HepG2 (cell line): ENCODE data around the gene DMAC2L. TPM values are rescaled to one million over a fixed set of nuclear protein-coding genes. Genes with fewer than 3 reads are reported as not detected.
A peak's percentile ranks its signal among the peaks of the same experiment; 100 is the strongest.

ENCODE experiments used
- ATAC-seq: fragments of 200-7000 bp; cut with Tn5 transposase; 3 replicates; pipeline ENCODE4 v1.9.1; 2020; ENCODE audit warnings: mild to moderate bottlenecking, moderate library complexity
- BruUV-seq: library from RNA; stranded (reverse); fragments of 400-500 nt; replicated peaks from 2 replicates; lab custom pipeline; 2021; lab: Mats Ljungman, UMichigan
- CTCF ChIA-PET: fragments of 300-600 bp; formaldehyde crosslinking; extraction: SDS; loops from one replicate; lab custom pipeline; 2021; ENCODE audit warnings: low total read pairs, inconsistent platforms, low intra/inter-chr PET ratio; lab: Yijun Ruan, JAX
- POLR2A ChIA-PET: fragments of 350-600 bp; sonication (Branson Sonifier 250); formaldehyde crosslinking; loops from one replicate; lab custom pipeline; 2020; ENCODE audit warnings: antibody characterized with exemption, inconsistent platforms; lab: Yijun Ruan, JAX
- DNase-seq: peaks from one replicate; pipeline ENCODE4 v3.0.0-alpha.2; 2015; ENCODE audit warnings: low spot score
- FAIRE-seq: peaks from 3 replicates; lab custom pipeline; 2011; peaks lifted over from hg19 to GRCh38; lab: Jason Lieb, UNC
- H2AFZ ChIP-seq: one replicate; pipeline ENCODE4 v1.6.1; 2011; ENCODE audit warnings: low read length, inconsistent platforms
- H3K27ac ChIP-seq: fragments of 300-600 bp; 3 replicates; pipeline ENCODE4 v1.8.0; 2011; ENCODE audit warnings: mixed run types, mild to moderate bottlenecking, mixed read lengths, low read length, inconsistent platforms; ENCODE audit not compliant: insufficient read depth; ENCODE audit errors: extremely low read length
- H3K27me3 ChIP-seq, 2 experiments: fragments of 200-600 bp in 1 of 2; 2 replicates in 1 of 2; 3 replicates in 1 of 2; pipeline versions ENCODE4 v1.6.0 to v1.8.0; 2011; ENCODE audit warnings: low read length in 2 of 2, mild to moderate bottlenecking in 2 of 2, moderate library complexity in 2 of 2, inconsistent platforms in 1 of 2; ENCODE audit not compliant: insufficient read depth in 2 of 2, control insufficient read depth in 1 of 2
- H3K36me3 ChIP-seq, 2 experiments: fragments of 200-600 bp in 1 of 2; replicated peaks in 1 of 2; 2 replicates in 1 of 2; 3 replicates in 1 of 2; pipeline versions ENCODE4 v1.5.1 to v1.8.0; 2011; ENCODE audit warnings: low read length in 2 of 2, inconsistent platforms in 1 of 2; ENCODE audit not compliant: insufficient read depth in 2 of 2, control insufficient read depth in 1 of 2
- H3K4me1 ChIP-seq: 2 replicates; pipeline ENCODE4 v1.5.1; 2012; ENCODE audit warnings: low read length, inconsistent platforms; ENCODE audit not compliant: insufficient read depth
- H3K4me2 ChIP-seq: 2 replicates; pipeline ENCODE4 v1.6.0; 2011; ENCODE audit warnings: low read depth, low read length, inconsistent platforms
- H3K4me3 ChIP-seq, 3 experiments: fragments of 200-600 bp in 1 of 3; sonication (generic), shearing (Covaris generic) in 1 of 3; replicated peaks in 1 of 3; 2 replicates each; pipeline ENCODE4 v1.5.1; 2011 to 2016; ENCODE audit warnings: low read length in 3 of 3, inconsistent platforms in 2 of 3, low read depth in 2 of 3, mild to moderate bottlenecking in 2 of 3, control low read depth in 1 of 3, mixed read lengths in 1 of 3; ENCODE audit not compliant: insufficient read depth in 1 of 3
- H3K79me2 ChIP-seq: one replicate; pipeline ENCODE4 v1.6.1; 2011; ENCODE audit warnings: low read length, inconsistent platforms; ENCODE audit not compliant: insufficient read depth
- H3K9ac ChIP-seq: 2 replicates; pipeline ENCODE4 v1.6.0; 2011; ENCODE audit warnings: mild to moderate bottlenecking, low read depth, low read length, inconsistent platforms; ENCODE audit not compliant: insufficient read depth
- H3K9me3 ChIP-seq: 2 replicates; pipeline ENCODE4 v1.5.1; 2012; ENCODE audit warnings: mild to moderate bottlenecking, low read length
- H4K20me1 ChIP-seq: 2 replicates; pipeline ENCODE4 v1.6.0; 2011; ENCODE audit warnings: inconsistent platforms, mild to moderate bottlenecking, low read length, moderate library complexity; ENCODE audit not compliant: insufficient read depth
- CREM ChIP-seq, 2 experiments: sonication (generic) in 1 of 2; formaldehyde crosslinking in 1 of 2; IDR thresholded peaks; 2 replicates each; pipeline versions ENCODE4 v1.4.0 to v1.6.1; 2016 to 2020; ENCODE audit warnings: antibody characterized with exemption in 1 of 2, mild to moderate bottlenecking in 1 of 2, missing genetic modification reagents in 1 of 2
- MIXL1 ChIP-seq: IDR thresholded peaks from 2 replicates; pipeline ENCODE4 v1.6.1; 2016
- NFYC ChIP-seq: IDR thresholded peaks from 2 replicates; pipeline ENCODE4 v1.6.1; 2016; ENCODE audit warnings: missing genetic modification reagents, missing compliant biosample characterization
- PHB2 ChIP-seq: fragments of 450-650 bp; IDR thresholded peaks from 2 replicates; pipeline ENCODE4 v1.6.1; 2018; ENCODE audit not compliant: partially characterized antibody
- RXRA ChIP-seq: sonication (generic); formaldehyde crosslinking; IDR thresholded peaks from 2 replicates; pipeline ENCODE4 v1.5.1; 2020; ENCODE audit warnings: missing genetic modification reagents
- SRSF4 ChIP-seq: fragments of 200-400 bp; formaldehyde crosslinking; IDR thresholded peaks from one replicate; pipeline ENCODE4 v1.6.1; 2018; ENCODE audit warnings: mild to moderate bottlenecking, low read depth, low read length, moderate library complexity; ENCODE audit not compliant: poor library complexity, severe bottlenecking
- TSC22D2 ChIP-seq: sonication (generic); formaldehyde crosslinking; IDR thresholded peaks from 2 replicates; pipeline ENCODE4 v1.5.1; 2020; ENCODE audit warnings: missing genetic modification reagents, mild to moderate bottlenecking, borderline replicate concordance
- ZNF10 ChIP-seq: sonication (generic); formaldehyde crosslinking; IDR thresholded peaks from 2 replicates; pipeline ENCODE4 v1.4.0; 2020; ENCODE audit warnings: mild to moderate bottlenecking, low read depth, missing genetic modification reagents, borderline replicate concordance
- ZNF556 ChIP-seq: sonication (generic); formaldehyde crosslinking; IDR thresholded peaks from 2 replicates; pipeline ENCODE4 v1.4.0; 2020; ENCODE audit warnings: mild to moderate bottlenecking, missing genetic modification reagents, borderline replicate concordance
- ZNF605 ChIP-seq: sonication (generic); formaldehyde crosslinking; IDR thresholded peaks from 2 replicates; pipeline ENCODE4 v1.8.0; 2022; ENCODE audit warnings: mild to moderate bottlenecking, missing genetic modification reagents
- ZNF772 ChIP-seq: sonication (generic); formaldehyde crosslinking; IDR thresholded peaks from 2 replicates; pipeline ENCODE4 v1.5.0; 2020; ENCODE audit warnings: mild to moderate bottlenecking, missing genetic modification reagents
- WGBS: methylation state at CpG from one replicate; pipeline ENCODE4 v1.1.6; 2017; ENCODE audit warnings: low lambda C conversion rate; 5-methylcytosine and 5-hydroxymethylcytosine counted together
- in situ Hi-C: cut with HindIII; loops from 2 replicates; pipeline ENCODE4 v1.10.0; 2017; ENCODE audit warnings: low pct_unique_long_range_greater_than_20kb; ENCODE audit not compliant: extremely low pct_ligation_motif_present
- intact Hi-C: fragments of 100-400 bp; cut with micrococcal nuclease; formaldehyde crosslinking; loops from one replicate; pipeline ENCODE4 v1.10.0; 2022; ENCODE audit not compliant: unreplicated experiment
- polyA plus RNA-seq, 8 experiments: library from polyadenylated mRNA; depleted of rRNA in 3 of 8; stranded (reverse) in 7 of 8; unstranded in 1 of 8; fragments of >200 nt; fragmentation: Illumina TruSeq in 4 of 8; extraction: Trizol in 4 of 8; gene quantifications; 2 replicates each; pipeline versions ENCODE4 v1.2.1 to v1.2.3, GENCODE V29; 2011 to 2016; ENCODE audit warnings: low read depth in 4 of 8, missing spikeins in 1 of 8, mixed read lengths in 1 of 8; ENCODE audit not compliant: insufficient read depth in 1 of 8
- total RNA-seq, 5 experiments: library from RNA; depleted of rRNA; stranded (reverse); fragments of >200 nt; fragmentation: Illumina TruSeq; extraction: Trizol; gene quantifications; 2 replicates each; pipeline ENCODE4 v1.2.3, GENCODE V29; 2016; ENCODE audit warnings: low read depth in 1 of 5
- TF ChIP-seq, protein P1 (sequence below): sonication (generic); formaldehyde crosslinking; IDR thresholded peaks from 2 replicates; pipeline ENCODE4 v1.8.1; 2023; ENCODE audit warnings: mild to moderate bottlenecking, missing genetic modification reagents, borderline replicate concordance
- TF ChIP-seq, protein P2 (sequence below): sonication (generic); formaldehyde crosslinking; IDR thresholded peaks from 2 replicates; pipeline ENCODE4 v1.4.0; 2020; ENCODE audit warnings: missing genetic modification reagents
- TF ChIP-seq, protein P3 (sequence below): IDR thresholded peaks from 2 replicates; pipeline ENCODE4 v1.6.1; 2018; ENCODE audit warnings: missing genetic modification reagents

DMAC2L gene
- total and polyA plus RNA-seq, 2 of the 13 experiments (the other 11 are each of a cell fraction or from before 2014, with no cell fraction given): 19.4 to 23.2 TPM

DNA sequence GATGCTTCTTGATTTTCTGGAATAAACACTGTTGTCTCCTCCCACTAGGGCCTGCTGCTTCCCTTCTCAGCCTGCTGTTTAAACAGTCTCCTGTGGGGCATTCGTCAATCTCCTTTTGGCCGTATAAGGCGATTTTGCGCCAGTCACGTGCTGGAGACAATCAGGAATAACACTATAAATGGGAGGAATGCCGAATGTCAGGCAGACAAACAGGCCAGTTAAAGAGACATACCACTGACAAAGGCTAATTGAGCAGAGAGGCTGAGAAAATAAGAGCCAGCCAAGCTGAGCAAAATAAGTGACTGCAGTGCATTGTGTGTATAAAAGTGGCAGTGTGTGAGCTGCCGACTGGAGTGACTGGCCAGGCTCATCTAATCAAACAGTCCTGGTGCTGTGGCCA, 23.3 kb downstream of the DMAC2L start:
- in situ Hi-C loops: no loop called here
- Histone ChIP-seq H3K36me3 (peaks cover 2 to 11% of the 10 kb centered on the region in 2 experiments; a peak in 1 of 5 replicates), H3K4me2 (no peak overlapping the region), H3K9ac (no peak overlapping the region), H3K79me2 (no peaks in the 10 kb centered on the region), H3K27ac (no peak overlapping the region), H4K20me1 (no peaks in the 10 kb centered on the region), H3K4me3 (no peak overlapping the region)
- intact Hi-C loops: no loop called here
- CTCF ChIA-PET: no interaction called here
- 69% methylated on average over 7 of the region's 7 CpGs for WGBS
- BruUV-seq: no TSS peak
- TF ChIP-seq PHB2: no peak
- TF ChIP-seq, protein P1, sequence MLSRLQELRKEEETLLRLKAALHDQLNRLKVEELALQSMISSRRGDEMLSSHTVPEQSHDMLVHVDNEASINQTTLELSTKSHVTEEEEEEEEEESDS (CRISPR knock-in tag): no peak
- TF ChIP-seq RXRA (CRISPR knock-in tag): no peak
- no peak for TF ChIP-seq ZNF772 (CRISPR knock-in tag)
- no peak for TF ChIP-seq NFYC (CRISPR knock-in tag)
- TF ChIP-seq ZNF605 (CRISPR knock-in tag): no peak
- TF ChIP-seq SRSF4: no peak
- TF ChIP-seq, protein P2, sequence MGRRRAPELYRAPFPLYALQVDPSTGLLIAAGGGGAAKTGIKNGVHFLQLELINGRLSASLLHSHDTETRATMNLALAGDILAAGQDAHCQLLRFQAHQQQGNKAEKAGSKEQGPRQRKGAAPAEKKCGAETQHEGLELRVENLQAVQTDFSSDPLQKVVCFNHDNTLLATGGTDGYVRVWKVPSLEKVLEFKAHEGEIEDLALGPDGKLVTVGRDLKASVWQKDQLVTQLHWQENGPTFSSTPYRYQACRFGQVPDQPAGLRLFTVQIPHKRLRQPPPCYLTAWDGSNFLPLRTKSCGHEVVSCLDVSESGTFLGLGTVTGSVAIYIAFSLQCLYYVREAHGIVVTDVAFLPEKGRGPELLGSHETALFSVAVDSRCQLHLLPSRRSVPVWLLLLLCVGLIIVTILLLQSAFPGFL: no peak
- TF ChIP-seq, protein P3, sequence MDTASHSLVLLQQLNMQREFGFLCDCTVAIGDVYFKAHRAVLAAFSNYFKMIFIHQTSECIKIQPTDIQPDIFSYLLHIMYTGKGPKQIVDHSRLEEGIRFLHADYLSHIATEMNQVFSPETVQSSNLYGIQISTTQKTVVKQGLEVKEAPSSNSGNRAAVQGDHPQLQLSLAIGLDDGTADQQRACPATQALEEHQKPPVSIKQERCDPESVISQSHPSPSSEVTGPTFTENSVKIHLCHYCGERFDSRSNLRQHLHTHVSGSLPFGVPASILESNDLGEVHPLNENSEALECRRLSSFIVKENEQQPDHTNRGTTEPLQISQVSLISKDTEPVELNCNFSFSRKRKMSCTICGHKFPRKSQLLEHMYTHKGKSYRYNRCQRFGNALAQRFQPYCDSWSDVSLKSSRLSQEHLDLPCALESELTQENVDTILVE (CRISPR knock-in tag): no peak
- no peak for TF ChIP-seq CREM (IDR thresholded peaks at IDR 0.05)
- TF ChIP-seq CREM (CRISPR knock-in tag; IDR thresholded peaks at IDR 0.05): no peak
- TF ChIP-seq MIXL1 (CRISPR knock-in tag): no peak
- TF ChIP-seq ZNF10 (CRISPR knock-in tag): no peak
- TF ChIP-seq ZNF556 (CRISPR knock-in tag): no peak
- TF ChIP-seq TSC22D2 (CRISPR knock-in tag): no peak
- TF ChIP-seq, all 625 proteins: peak for 0
- no peaks in the 10 kb centered on the region for H3K9me3 ChIP-seq
- DNase-seq: peak; percentile 13
- no peak overlapping the region for H2AFZ ChIP-seq
- H3K4me1 ChIP-seq: peaks cover 14% of the 10 kb centered on the region
- POLR2A ChIA-PET: interaction anchor here (0.8 to 1.0 kb wide), 2 partner anchors 8 to 14 kb away, joined by 3 read pairs; no protein-coding TSS in a partner anchor
- FAIRE-seq: no peak
- no peaks in the 10 kb centered on the region for H3K27me3 ChIP-seq
- ATAC-seq: peak; percentile 51
